Activated naive CD8-positive, alpha-beta T cell treated with anti-CD3 and anti-CD28 coated beads for 36 hours (primary cell): ENCODE measurements around the gene DPP6. TPM values are rescaled to one million over a fixed set of nuclear protein-coding genes. Genes with fewer than 3 reads are reported as not detected.

Source experiments
- DNase-seq: peaks from one replicate; pipeline ENCODE4 v3.0.0; 2021
- H3K27ac Mint-ChIP-seq: one replicate; pipeline ENCODE4 v1.8.0; 2022; ENCODE audit warnings: mild to moderate bottlenecking, moderate library complexity, mixed read lengths
- H3K27me3 Mint-ChIP-seq: one replicate; pipeline ENCODE4 v1.8.0; 2022; ENCODE audit warnings: mild to moderate bottlenecking, mixed read lengths
- H3K36me3 Mint-ChIP-seq: one replicate; pipeline ENCODE4 v1.8.0; 2021; ENCODE audit warnings: mild to moderate bottlenecking, mixed read lengths
- H3K4me1 Mint-ChIP-seq: one replicate; pipeline ENCODE4 v1.8.0; 2021; ENCODE audit warnings: mixed read lengths
- H3K4me3 Mint-ChIP-seq: one replicate; pipeline ENCODE4 v1.8.0; 2022; ENCODE audit warnings: mild to moderate bottlenecking, moderate library complexity, mixed read lengths
- H3K9me3 Mint-ChIP-seq: one replicate; pipeline ENCODE4 v1.8.0; 2022; ENCODE audit warnings: mixed read lengths
- total RNA-seq, 2 experiments: library from RNA; stranded (reverse); gene quantifications; one replicate each; pipeline ENCODE4 v1.2.3, GENCODE V29; 2021

DPP6 gene
- total RNA-seq, 2 experiments from 2014 or later, result not detected

- Mint-ChIP-seq H3K4me1 (no peaks in the 10 kb centered on the region), H3K9me3 (peaks cover 5% of the 10 kb centered on the region), H3K27ac (no peak overlapping the region), H3K4me3 (no peak overlapping the region), H3K27me3 (no peaks in the 10 kb centered on the region), H3K36me3 (no peaks in the 10 kb centered on the region)
- no peak for DNase-seq
These were observed 581.4 kb downstream of the DPP6 start for GRCh38 chr7:154633641-154634040.

GRCh38 chr7:154638286-154638685, 586.1 kb downstream of the DPP6 start:
- Mint-ChIP-seq H3K4me1 (no peaks in the 10 kb centered on the region), H3K36me3 (no peaks in the 10 kb centered on the region), H3K27ac (no peak overlapping the region), H3K9me3 (peaks cover 5% of the 10 kb centered on the region), H3K27me3 (no peaks in the 10 kb centered on the region), H3K4me3 (no peak overlapping the region)
- no peak for DNase-seq

GRCh38 chr7:154640266-154640865, 588.2 kb downstream of the DPP6 start:
- Mint-ChIP-seq H3K4me3 (no peak overlapping the region), H3K9me3 (peaks cover 4% of the 10 kb centered on the region), H3K36me3 (no peaks in the 10 kb centered on the region), H3K27me3 (no peaks in the 10 kb centered on the region), H3K4me1 (no peaks in the 10 kb centered on the region), H3K27ac (no peak overlapping the region)
- DNase-seq, result no peak

- Mint-ChIP-seq H3K4me1 (no peaks in the 10 kb centered on the region), H3K27me3 (no peaks in the 10 kb centered on the region), H3K27ac (no peak overlapping the region), H3K4me3 (no peak overlapping the region), H3K9me3 (peaks cover 5% of the 10 kb centered on the region), H3K36me3 (no peaks in the 10 kb centered on the region)
- no peak for DNase-seq
These were observed 588.7 kb downstream of the DPP6 start for GRCh38 chr7:154640917-154641316.

GRCh38 chr7:154644366-154644765, 592.2 kb downstream of the DPP6 start:
- Mint-ChIP-seq H3K4me3 (no peak overlapping the region), H3K27ac (no peak overlapping the region), H3K9me3 (peaks cover 3% of the 10 kb centered on the region), H3K4me1 (no peaks in the 10 kb centered on the region), H3K36me3 (no peaks in the 10 kb centered on the region), H3K27me3 (no peaks in the 10 kb centered on the region)
- no peak for DNase-seq

GRCh38 chr7:154646126-154647013, 594.2 kb downstream of the DPP6 start:
- no peak for DNase-seq
- no peak overlapping the region for H3K27ac Mint-ChIP-seq
- H3K36me3 Mint-ChIP-seq, result no peaks in the 10 kb centered on the region
- no peaks in the 10 kb centered on the region for H3K4me1 Mint-ChIP-seq
- H3K27me3 Mint-ChIP-seq, result no peaks in the 10 kb centered on the region
- peaks cover 3% of the 10 kb centered on the region for H3K9me3 Mint-ChIP-seq
- no peak overlapping the region for H3K4me3 Mint-ChIP-seq

GRCh38 chr7:154647625-154648024, 595.4 kb downstream of the DPP6 start:
- Mint-ChIP-seq H3K4me3 (no peak overlapping the region), H3K27me3 (no peaks in the 10 kb centered on the region), H3K36me3 (no peaks in the 10 kb centered on the region), H3K27ac (no peak overlapping the region), H3K4me1 (no peaks in the 10 kb centered on the region), H3K9me3 (peaks cover 3% of the 10 kb centered on the region)
- no peak for DNase-seq

GRCh38 chr7:154649015-154649414, 596.8 kb downstream of the DPP6 start:
- DNase-seq, result no peak
- Mint-ChIP-seq H3K4me3 (no peak overlapping the region), H3K27ac (no peak overlapping the region), H3K9me3 (peaks cover 3% of the 10 kb centered on the region), H3K4me1 (no peaks in the 10 kb centered on the region), H3K36me3 (no peaks in the 10 kb centered on the region), H3K27me3 (no peaks in the 10 kb centered on the region)

GRCh38 chr7:154649434-154649833, 597.2 kb downstream of the DPP6 start:
- Mint-ChIP-seq H3K4me3 (no peak overlapping the region), H3K9me3 (peaks cover 3% of the 10 kb centered on the region), H3K4me1 (no peaks in the 10 kb centered on the region), H3K27ac (no peak overlapping the region), H3K27me3 (no peaks in the 10 kb centered on the region), H3K36me3 (no peaks in the 10 kb centered on the region)
- DNase-seq, result no peak

GRCh38 chr7:154650275-154650674, 598.1 kb downstream of the DPP6 start:
- no peaks in the 10 kb centered on the region for H3K27me3 Mint-ChIP-seq

GRCh38 chr7:154651501-154651900, 599.3 kb downstream of the DPP6 start:
- Mint-ChIP-seq H3K36me3 (no peaks in the 10 kb centered on the region), H3K9me3 (peaks cover 2% of the 10 kb centered on the region), H3K4me3 (no peak overlapping the region), H3K27me3 (no peaks in the 10 kb centered on the region), H3K27ac (no peak overlapping the region), H3K4me1 (no peaks in the 10 kb centered on the region)
- DNase-seq, result no peak

More at GRCh38 chr7:154650275-154650674, 598.1 kb downstream of the DPP6 start:
- no peak overlapping the region for H3K27ac Mint-ChIP-seq
- H3K4me3 Mint-ChIP-seq, result no peak overlapping the region
- peaks cover 3% of the 10 kb centered on the region for H3K9me3 Mint-ChIP-seq
- no peaks in the 10 kb centered on the region for H3K4me1 Mint-ChIP-seq
- no peaks in the 10 kb centered on the region for H3K36me3 Mint-ChIP-seq
- no peak for DNase-seq

- no peak for DNase-seq
- Mint-ChIP-seq H3K27me3 (no peaks in the 10 kb centered on the region), H3K36me3 (no peaks in the 10 kb centered on the region), H3K27ac (no peak overlapping the region), H3K9me3 (peaks cover 4% of the 10 kb centered on the region), H3K4me3 (no peak overlapping the region), H3K4me1 (no peaks in the 10 kb centered on the region)
These were observed 600.4 kb downstream of the DPP6 start for GRCh38 chr7:154652564-154652963.

- Mint-ChIP-seq H3K27ac (no peak overlapping the region), H3K4me3 (no peak overlapping the region), H3K27me3 (no peaks in the 10 kb centered on the region)
These were observed 601.1 kb downstream of the DPP6 start for GRCh38 chr7:154653281-154653680.

GRCh38 chr7:154656618-154657017, 604.4 kb downstream of the DPP6 start:
- Mint-ChIP-seq H3K4me3 (no peak overlapping the region), H3K36me3 (no peaks in the 10 kb centered on the region), H3K27ac (no peak overlapping the region), H3K9me3 (peaks cover 12% of the 10 kb centered on the region), H3K4me1 (no peaks in the 10 kb centered on the region), H3K27me3 (no peaks in the 10 kb centered on the region)
- DNase-seq, result no peak

More at GRCh38 chr7:154653281-154653680, 601.1 kb downstream of the DPP6 start:
- peaks cover 4% of the 10 kb centered on the region for H3K9me3 Mint-ChIP-seq
- H3K4me1 Mint-ChIP-seq, result no peaks in the 10 kb centered on the region
- no peaks in the 10 kb centered on the region for H3K36me3 Mint-ChIP-seq
- no peak for DNase-seq

GRCh38 chr7:154666768-154667167, 614.6 kb downstream of the DPP6 start:
- no peak for DNase-seq
- Mint-ChIP-seq H3K9me3 (peaks cover 11% of the 10 kb centered on the region), H3K36me3 (no peaks in the 10 kb centered on the region)

More at GRCh38 chr7:154666768-154667167, 614.6 kb downstream of the DPP6 start:
- no peak overlapping the region for H3K4me3 Mint-ChIP-seq
- no peak overlapping the region for H3K27ac Mint-ChIP-seq
- no peaks in the 10 kb centered on the region for H3K4me1 Mint-ChIP-seq
- no peaks in the 10 kb centered on the region for H3K27me3 Mint-ChIP-seq
